IMR-90 (cell line): ENCODE data around the gene DOCK10. TPM values are rescaled to one million over a fixed set of nuclear protein-coding genes. Genes with fewer than 3 reads are reported as not detected.

Source experiments
- ATAC-seq: fragments of 200-7000 bp; cut with Tn5 transposase; 2 replicates; pipeline ENCODE4 v1.9.1; 2020; ENCODE audit warnings: low read depth, mild to moderate bottlenecking, moderate library complexity
- BruUV-seq: library from RNA; stranded (reverse); fragments of 400-500 nt; replicated peaks from 2 replicates; lab custom pipeline; 2021; lab: Mats Ljungman, UMichigan
- CTCF ChIA-PET: fragments of 300-600 bp; formaldehyde crosslinking; extraction: SDS; loops from one replicate; lab custom pipeline; 2021; ENCODE audit warnings: antibody characterized with exemption; lab: Yijun Ruan, JAX
- POLR2A ChIA-PET: fragments of 300-600 bp; sonication (Branson Sonifier 250); formaldehyde crosslinking; loops from one replicate; lab custom pipeline; 2022; ENCODE audit warnings: antibody characterized with exemption; ENCODE audit not compliant: unreplicated experiment; lab: Charles Lee
- DNase-seq: peaks from one replicate; pipeline ENCODE4 v3.0.0; 2013
- H2AFZ ChIP-seq: replicated peaks from 2 replicates; pipeline ENCODE3; 2013; ENCODE audit warnings: low read length, mild to moderate bottlenecking; ENCODE audit not compliant: poor library complexity
- H2AK5ac ChIP-seq: 2 replicates; pipeline ENCODE4 v1.6.1; 2013; ENCODE audit warnings: low read depth, low read length, inconsistent platforms
- H2AK9ac ChIP-seq: replicated peaks from 2 replicates; pipeline ENCODE3; 2013; ENCODE audit warnings: mild to moderate bottlenecking, low read depth, low read length, moderate library complexity; ENCODE audit not compliant: poor library complexity
- H2BK120ac ChIP-seq: 2 replicates; pipeline ENCODE4 v1.6.1; 2013; ENCODE audit warnings: low read depth, low read length, inconsistent platforms
- H2BK15ac ChIP-seq: 3 replicates; pipeline ENCODE4 v1.6.1; 2013; ENCODE audit warnings: low read depth, low read length, inconsistent platforms
- H2BK20ac ChIP-seq: 2 replicates; pipeline ENCODE4 v1.6.1; 2013; ENCODE audit warnings: low read depth, mild to moderate bottlenecking, inconsistent platforms, low read length, moderate library complexity
- H2BK5ac ChIP-seq: 2 replicates; pipeline ENCODE4 v1.6.1; 2013; ENCODE audit warnings: mild to moderate bottlenecking, low read depth, low read length, inconsistent platforms; ENCODE audit not compliant: poor library complexity, severe bottlenecking
- H3K14ac ChIP-seq: replicated peaks from 2 replicates; pipeline ENCODE4 v1.6.1; 2013; ENCODE audit warnings: low read depth, low read length, inconsistent platforms
- H3K18ac ChIP-seq: 2 replicates; pipeline ENCODE4 v1.6.1; 2013; ENCODE audit warnings: low read depth, low read length, control low read depth
- H3K23ac ChIP-seq: 2 replicates; pipeline ENCODE4 v1.6.1; 2013; ENCODE audit warnings: low read depth, low read length, inconsistent platforms
- H3K27ac ChIP-seq: 2 replicates; pipeline ENCODE4 v1.5.1; 2013; ENCODE audit warnings: mild to moderate bottlenecking, control low read depth, low read length; ENCODE audit not compliant: insufficient read depth
- H3K27me3 ChIP-seq: 2 replicates; pipeline ENCODE4 v1.6.1; 2013; ENCODE audit warnings: low read length; ENCODE audit not compliant: control insufficient read depth, insufficient read depth
- H3K36me3 ChIP-seq: 2 replicates; pipeline ENCODE4 v1.6.1; 2013; ENCODE audit warnings: low read length, mixed read lengths; ENCODE audit not compliant: control insufficient read depth, insufficient read depth
- H3K4ac ChIP-seq: 2 replicates; pipeline ENCODE4 v1.6.1; 2013; ENCODE audit warnings: low read depth, low read length, inconsistent platforms
- H3K4me1 ChIP-seq: 2 replicates; pipeline ENCODE4 v1.6.1; 2013; ENCODE audit warnings: low read length, mixed read lengths; ENCODE audit not compliant: control insufficient read depth, insufficient read depth
- H3K4me2 ChIP-seq: 2 replicates; pipeline ENCODE4 v1.6.1; 2013; ENCODE audit warnings: low read depth, mild to moderate bottlenecking, control low read depth, low read length, moderate library complexity
- H3K4me3 ChIP-seq: 2 replicates; pipeline ENCODE4 v1.5.1; 2013; ENCODE audit warnings: low read depth, mild to moderate bottlenecking, control low read depth, low read length, moderate library complexity; ENCODE audit not compliant: insufficient read depth
- H3K56ac ChIP-seq: 2 replicates; pipeline ENCODE4 v1.6.1; 2013; ENCODE audit warnings: low read length, inconsistent platforms; ENCODE audit not compliant: insufficient read depth; ENCODE audit errors: extremely low read depth
- H3K79me1 ChIP-seq, 2 experiments: 2 replicates each; pipeline ENCODE4 v1.6.1; 2013; ENCODE audit warnings: low read length in 2 of 2, inconsistent platforms in 1 of 2, low read depth in 1 of 2
- H3K9ac ChIP-seq: 2 replicates; pipeline ENCODE4 v1.6.1; 2013; ENCODE audit warnings: low read depth, low read length, control low read depth
- H3K9me1 ChIP-seq: 2 replicates; pipeline ENCODE4 v1.6.1; 2013; ENCODE audit warnings: low read length, inconsistent platforms; ENCODE audit not compliant: insufficient read depth
- H3K9me3 ChIP-seq: 2 replicates; pipeline ENCODE4 v1.6.1; 2013; ENCODE audit warnings: low read length; ENCODE audit not compliant: control insufficient read depth, insufficient read depth
- H4K20me1 ChIP-seq: 2 replicates; pipeline ENCODE4 v1.6.1; 2013; ENCODE audit warnings: low read length, inconsistent platforms; ENCODE audit not compliant: insufficient read depth
- H4K5ac ChIP-seq: 2 replicates; pipeline ENCODE4 v1.6.1; 2013; ENCODE audit warnings: mild to moderate bottlenecking, low read depth, low read length, control low read depth
- H4K8ac ChIP-seq, 2 experiments: 2 replicates each; pipeline ENCODE4 v1.6.1; 2013; ENCODE audit warnings: low read depth in 2 of 2, low read length in 2 of 2, control low read depth in 1 of 2, inconsistent platforms in 1 of 2
- H4K91ac ChIP-seq: 2 replicates; pipeline ENCODE4 v1.6.1; 2013; ENCODE audit warnings: low read depth, low read length, inconsistent platforms; ENCODE audit not compliant: insufficient read depth
- BHLHE40 ChIP-seq: fragments of 150-350 bp; IDR thresholded peaks from 2 replicates; pipeline ENCODE4 v1.6.1; 2016; ENCODE audit warnings: mild to moderate bottlenecking, low read depth, low read length
- CHD1 ChIP-seq: IDR thresholded peaks from 2 replicates; pipeline ENCODE4 v1.6.1; 2012; ENCODE audit warnings: low read depth, low read length, improper control_type of control experiment
- MAZ ChIP-seq: IDR thresholded peaks from 2 replicates; pipeline ENCODE4 v1.6.1; 2012; ENCODE audit warnings: low read depth, mild to moderate bottlenecking, low read length, improper control_type of control experiment, moderate library complexity, borderline replicate concordance
- NFE2L2 ChIP-seq: fragments of 150-350 bp; IDR thresholded peaks from 2 replicates; pipeline ENCODE4 v1.6.1; 2016; ENCODE audit warnings: low read depth, mild to moderate bottlenecking, low read length
- POLR2A ChIP-seq: IDR thresholded peaks from 2 replicates; pipeline ENCODE4 v1.6.1; 2012; ENCODE audit warnings: mild to moderate bottlenecking, low read depth, low read length
- SMC3 ChIP-seq: fragments of 150-350 bp; IDR thresholded peaks from 2 replicates; pipeline ENCODE4 v1.6.1; 2016; ENCODE audit warnings: low read depth, mild to moderate bottlenecking, antibody characterized with exemption, low read length, moderate library complexity
- WGBS, 2 experiments: methylation state at CpG; one replicate each; pipeline versions ENCODE4 v1.1.5 to v1.1.7; 2013; ENCODE audit warnings: missing lambda C conversion rate in 2 of 2; ENCODE audit not compliant: insufficient read length in 1 of 2; ENCODE audit errors: extremely low coverage in 2 of 2; 5-methylcytosine and 5-hydroxymethylcytosine counted together
- dilution Hi-C: fragments of 300-500 bp; cut with HindIII; formaldehyde crosslinking; loops from one replicate; pipeline ENCODE4 v1.14.3; 2018; ENCODE audit warnings: low sequenced_read_pairs; ENCODE audit not compliant: unreplicated experiment
- in situ Hi-C: fragments of 300-500 bp; cut with MboI; formaldehyde crosslinking; loops from 3 replicates; pipeline ENCODE4 v1.14.3; 2019; ENCODE audit warnings: low sequenced_read_pairs, inconsistent platforms, mixed read lengths
- intact Hi-C: fragments of 100-400 bp; cut with micrococcal nuclease; formaldehyde crosslinking; loops from 2 replicates; pipeline ENCODE4 v1.10.0; 2022
- polyA plus RNA-seq, 3 experiments: library from polyadenylated mRNA; depleted of rRNA; stranded (reverse); fragments of >200 nt; gene quantifications; 2 replicates each; pipeline ENCODE4 v1.2.3, GENCODE V29; 2012; ENCODE audit warnings: low replicate concordance in 1 of 3
- total RNA-seq: library from RNA; depleted of rRNA; stranded (reverse); fragments of >200 nt; gene quantifications from 2 replicates; pipeline ENCODE4 v1.2.3, GENCODE V29; 2012
- TF ChIP-seq, protein P1 (sequence below): fragments of 150-350 bp; IDR thresholded peaks from 2 replicates; pipeline ENCODE4 v1.6.1; 2016; ENCODE audit warnings: low read depth, mild to moderate bottlenecking, low read length, moderate library complexity, borderline replicate concordance
- TF ChIP-seq, protein P2 (sequence below): conservative IDR thresholded peaks from 2 replicates; pipeline ENCODE4 v1.5.1; 2012; ENCODE audit warnings: mild to moderate bottlenecking, low read depth, low read length, improper control_type of control experiment
- TF ChIP-seq, protein P3 (sequence below): fragments of 150-350 bp; IDR thresholded peaks from 2 replicates; pipeline ENCODE4 v1.6.1; 2017; ENCODE audit warnings: mild to moderate bottlenecking, antibody characterized with exemption, low read length, low read depth

Gene DOCK10
- total and polyA plus RNA-seq, 2 of the 4 experiments (the other 2 are of a cell fraction), result 58.6 to 75.3 TPM

DNA sequence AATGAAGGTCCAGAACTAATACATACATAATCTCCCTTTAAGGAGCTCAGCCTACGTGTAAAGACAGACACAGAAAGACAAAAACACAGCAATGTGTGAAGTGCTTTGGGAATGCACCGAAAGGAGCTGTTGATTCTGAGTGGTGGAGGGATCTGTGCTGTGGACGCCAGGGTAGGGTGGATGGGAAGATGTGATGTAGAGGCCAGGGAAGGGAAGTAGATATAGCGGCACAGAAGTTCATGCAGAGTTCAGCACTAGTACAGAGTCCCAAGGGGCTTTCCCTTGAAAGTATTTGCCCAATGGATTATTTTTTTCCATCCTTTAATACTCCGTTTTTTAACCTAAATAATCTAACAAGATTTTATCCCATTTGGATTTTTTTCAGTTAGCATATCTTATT, 32.1 kb upstream of the DOCK10 start:
- intact Hi-C loops (no loop called here), dilution Hi-C loops (no loop called here), in situ Hi-C loops (no loop called here)
- Histone ChIP-seq H2AFZ (no peak overlapping the region), H3K23ac (no peak overlapping the region), H3K36me3 (no peaks in the 10 kb centered on the region), H2BK20ac (no peak overlapping the region), H3K27me3 (no peaks in the 10 kb centered on the region), H3K4ac (no peak overlapping the region), H3K9me3 (no peaks in the 10 kb centered on the region), H3K4me2 (no peak overlapping the region), H3K4me1 (no peaks in the 10 kb centered on the region; the same call in 1 of the 2 replicates), H3K79me1 (no peaks in the 10 kb centered on the region), H2AK9ac (no peak overlapping the region), H2BK15ac (no peak overlapping the region), H4K20me1 (no peaks in the 10 kb centered on the region), H3K9me1 (no peaks in the 10 kb centered on the region), H3K9ac (no peak overlapping the region), H2AK5ac (no peak overlapping the region), H2BK5ac (no peak overlapping the region), H3K56ac (no peak overlapping the region), H4K91ac (no peak overlapping the region), H2BK120ac (no peak overlapping the region), H3K14ac (no peak overlapping the region), H4K8ac (no peak overlapping the region), H3K18ac (no peak overlapping the region), H3K27ac (no peak overlapping the region), H4K5ac (no peak overlapping the region), H3K4me3 (no peak overlapping the region)
- TF ChIP-seq NFE2L2 (no peak), MAZ (no peak), SMC3 (no peak), POLR2A (no peak), CHD1 (no peak), BHLHE40 (no peak)
- TF ChIP-seq, protein P1, sequence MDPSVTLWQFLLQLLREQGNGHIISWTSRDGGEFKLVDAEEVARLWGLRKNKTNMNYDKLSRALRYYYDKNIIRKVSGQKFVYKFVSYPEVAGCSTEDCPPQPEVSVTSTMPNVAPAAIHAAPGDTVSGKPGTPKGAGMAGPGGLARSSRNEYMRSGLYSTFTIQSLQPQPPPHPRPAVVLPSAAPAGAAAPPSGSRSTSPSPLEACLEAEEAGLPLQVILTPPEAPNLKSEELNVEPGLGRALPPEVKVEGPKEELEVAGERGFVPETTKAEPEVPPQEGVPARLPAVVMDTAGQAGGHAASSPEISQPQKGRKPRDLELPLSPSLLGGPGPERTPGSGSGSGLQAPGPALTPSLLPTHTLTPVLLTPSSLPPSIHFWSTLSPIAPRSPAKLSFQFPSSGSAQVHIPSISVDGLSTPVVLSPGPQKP, result no peak
- TF ChIP-seq, protein P2, sequence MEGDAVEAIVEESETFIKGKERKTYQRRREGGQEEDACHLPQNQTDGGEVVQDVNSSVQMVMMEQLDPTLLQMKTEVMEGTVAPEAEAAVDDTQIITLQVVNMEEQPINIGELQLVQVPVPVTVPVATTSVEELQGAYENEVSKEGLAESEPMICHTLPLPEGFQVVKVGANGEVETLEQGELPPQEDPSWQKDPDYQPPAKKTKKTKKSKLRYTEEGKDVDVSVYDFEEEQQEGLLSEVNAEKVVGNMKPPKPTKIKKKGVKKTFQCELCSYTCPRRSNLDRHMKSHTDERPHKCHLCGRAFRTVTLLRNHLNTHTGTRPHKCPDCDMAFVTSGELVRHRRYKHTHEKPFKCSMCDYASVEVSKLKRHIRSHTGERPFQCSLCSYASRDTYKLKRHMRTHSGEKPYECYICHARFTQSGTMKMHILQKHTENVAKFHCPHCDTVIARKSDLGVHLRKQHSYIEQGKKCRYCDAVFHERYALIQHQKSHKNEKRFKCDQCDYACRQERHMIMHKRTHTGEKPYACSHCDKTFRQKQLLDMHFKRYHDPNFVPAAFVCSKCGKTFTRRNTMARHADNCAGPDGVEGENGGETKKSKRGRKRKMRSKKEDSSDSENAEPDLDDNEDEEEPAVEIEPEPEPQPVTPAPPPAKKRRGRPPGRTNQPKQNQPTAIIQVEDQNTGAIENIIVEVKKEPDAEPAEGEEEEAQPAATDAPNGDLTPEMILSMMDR, result no peak
- TF ChIP-seq, protein P3, sequence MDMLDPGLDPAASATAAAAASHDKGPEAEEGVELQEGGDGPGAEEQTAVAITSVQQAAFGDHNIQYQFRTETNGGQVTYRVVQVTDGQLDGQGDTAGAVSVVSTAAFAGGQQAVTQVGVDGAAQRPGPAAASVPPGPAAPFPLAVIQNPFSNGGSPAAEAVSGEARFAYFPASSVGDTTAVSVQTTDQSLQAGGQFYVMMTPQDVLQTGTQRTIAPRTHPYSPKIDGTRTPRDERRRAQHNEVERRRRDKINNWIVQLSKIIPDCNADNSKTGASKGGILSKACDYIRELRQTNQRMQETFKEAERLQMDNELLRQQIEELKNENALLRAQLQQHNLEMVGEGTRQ, result no peak
- no TSS peak for BruUV-seq
- no CpG with 5 or more reads among the region's 5 CpGs for WGBS, 2 experiments
- CTCF ChIA-PET, result no interaction called here
- POLR2A ChIA-PET, result no interaction called here
- DNase-seq, result no peak
- no peak for ATAC-seq
